NAMALWA (cell line): ENCODE data around the gene AUH.

Experiments used
- DNase-seq: peaks from one replicate; pipeline ENCODE4 v3.0.0-alpha.2; 2015; ENCODE audit warnings: low spot score

AUH gene

GRCh38 chr9:91164724-91165520, 196.8 kb downstream of the AUH start:
- DNase-seq: no peak
